ENCODE results near the gene MRPL40.

MRPL40 gene

GRCh38 chr22:19483481-19484244 is 51.3 kb downstream of the MRPL40 start:
- no peak for DNase-seq

All from stimulated activated CD4-positive, alpha-beta T cell treated with anti-CD3 and anti-CD28 coated beads, Interleukin-15, amount 100 ng/mL, for 24 hours (primary cell).